ENCODE measurements around the gene MED31. TPM values are rescaled to one million over a fixed set of nuclear protein-coding genes. Genes with fewer than 3 reads are reported as not detected.
A peak's percentile ranks its signal among the peaks of the same experiment; 100 is the strongest.

The MED31 gene
- total and polyA plus RNA-seq, 2 of the 13 experiments (the other 11 are each of a cell fraction or from before 2014, with no cell fraction given): 19.0 to 20.9 TPM

DNA sequence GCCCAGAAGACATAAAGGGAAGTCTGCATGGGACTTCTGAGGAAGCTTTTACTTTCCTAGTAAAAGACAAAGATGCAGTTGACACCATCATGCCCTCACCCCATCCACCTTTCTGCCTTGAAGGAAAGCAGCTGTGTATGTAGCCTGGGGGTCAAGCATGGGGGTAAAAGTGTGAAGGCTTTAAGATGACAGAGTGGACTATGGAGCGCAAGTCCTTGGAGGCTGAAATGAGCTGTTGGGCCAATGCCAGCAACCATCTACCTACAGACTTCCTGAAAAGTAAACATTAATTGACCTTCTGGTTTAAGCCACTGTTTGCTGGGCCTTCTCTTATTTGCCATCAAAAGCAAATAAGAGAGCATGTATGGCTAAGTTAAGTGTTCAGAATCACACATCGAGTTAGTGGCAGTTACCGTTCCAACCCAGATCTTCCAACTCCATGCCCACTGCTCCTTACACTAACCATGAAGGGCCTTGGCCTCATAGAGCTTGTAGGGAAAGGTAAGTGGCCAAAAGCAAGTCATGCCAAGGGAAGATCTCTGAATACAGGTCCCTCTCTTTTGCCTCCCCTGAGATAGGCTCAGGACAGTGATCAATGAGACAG lies 31.8 kb upstream of the MED31 start (continued):
- no peak for TF ChIP-seq MBNL3 (CRISPR knock-in tag; conservative IDR thresholded peaks at IDR 0.05)
- peak; percentile 89; the same call in 1 of the 2 replicates for TF ChIP-seq ZNF264 (CRISPR knock-in tag; IDR thresholded peaks at IDR 0.05)
- 0 out of 2 replicates have a peak, but pooled peaks have one; percentile 44 for TF ChIP-seq HNF1B (CRISPR knock-in tag; IDR thresholded peaks at IDR 0.05)
- TF ChIP-seq GTF2F1 (IDR thresholded peaks at IDR 0.05; ENCODE audit: low read length): no peak
- no peak for TF ChIP-seq UBTF (CRISPR knock-in tag; IDR thresholded peaks at IDR 0.05)
- TF ChIP-seq ZNF138 (CRISPR knock-in tag; IDR thresholded peaks at IDR 0.05; ENCODE audit: low read depth): no peak
- no peak for TF ChIP-seq PCBP1 (IDR thresholded peaks at IDR 0.05; ENCODE audit: borderline replicate concordance, low read depth, low read length)
- no peak for TF ChIP-seq FOSL1 (CRISPR knock-in tag; IDR thresholded peaks at IDR 0.05; ENCODE audit: borderline replicate concordance)
- TF ChIP-seq ZBTB3 (CRISPR knock-in tag; IDR thresholded peaks at IDR 0.05; ENCODE audit: borderline replicate concordance, low read depth): no peak
- TF ChIP-seq ZNF335 (CRISPR knock-in tag; IDR thresholded peaks at IDR 0.05): no peak
- peak; percentile 31; the same call in 1 of the 2 replicates for TF ChIP-seq ZNF350 (CRISPR knock-in tag; IDR thresholded peaks at IDR 0.05; ENCODE audit: borderline replicate concordance, low read depth)
- no peak for TF ChIP-seq ZBTB42 (CRISPR knock-in tag; IDR thresholded peaks at IDR 0.05)
- no peak for TF ChIP-seq ZNF577 (CRISPR knock-in tag; IDR thresholded peaks at IDR 0.05; ENCODE audit: borderline replicate concordance, low read depth)
- no peak for TF ChIP-seq RFXANK (CRISPR knock-in tag; IDR thresholded peaks at IDR 0.05)
- no peak for TF ChIP-seq KDM1A (CRISPR knock-in tag; IDR thresholded peaks at IDR 0.05)
- TF ChIP-seq RARA (CRISPR knock-in tag; IDR thresholded peaks at IDR 0.05): peak; percentile 84
- no peak for TF ChIP-seq SNAPC2 (CRISPR knock-in tag; IDR thresholded peaks at IDR 0.05)
- TF ChIP-seq MXD3 (CRISPR knock-in tag; IDR thresholded peaks at IDR 0.05): no peak
- no peak; the same call in 1 of the 2 replicates for TF ChIP-seq ERF (CRISPR knock-in tag; IDR thresholded peaks at IDR 0.05)
- no peak for TF ChIP-seq SP4 (CRISPR knock-in tag; IDR thresholded peaks at IDR 0.05)
- TF ChIP-seq AHDC1 (CRISPR knock-in tag; IDR thresholded peaks at IDR 0.05; ENCODE audit: borderline replicate concordance): 0 out of 2 replicates have a peak, but pooled peaks have one; percentile 65
- no peak for TF ChIP-seq ATM (IDR thresholded peaks at IDR 0.05; ENCODE audit: borderline replicate concordance)

Data from HepG2 (cell line).